ENCODE data around the gene VEZT.

The VEZT gene

GRCh38 chr12:95342008-95342407 lies 124.4 kb downstream of the VEZT start:
- TF ChIP-seq FOXP2 (optimal IDR thresholded peaks at IDR 0.05; ENCODE audit: borderline replicate concordance, extremely low read depth, extremely low read length, insufficient read depth) (no peak), SIN3A (IDR thresholded peaks at IDR 0.05; ENCODE audit: borderline replicate concordance, insufficient read depth, low read length) (no peak), TAF1 (IDR thresholded peaks at IDR 0.05; ENCODE audit: borderline replicate concordance, insufficient read depth, low read length) (no peak), POLR2AphosphoS5 (IDR thresholded peaks at IDR 0.05; ENCODE audit: low read depth, low read length) (no peak)
- TF ChIP-seq, protein P1, sequence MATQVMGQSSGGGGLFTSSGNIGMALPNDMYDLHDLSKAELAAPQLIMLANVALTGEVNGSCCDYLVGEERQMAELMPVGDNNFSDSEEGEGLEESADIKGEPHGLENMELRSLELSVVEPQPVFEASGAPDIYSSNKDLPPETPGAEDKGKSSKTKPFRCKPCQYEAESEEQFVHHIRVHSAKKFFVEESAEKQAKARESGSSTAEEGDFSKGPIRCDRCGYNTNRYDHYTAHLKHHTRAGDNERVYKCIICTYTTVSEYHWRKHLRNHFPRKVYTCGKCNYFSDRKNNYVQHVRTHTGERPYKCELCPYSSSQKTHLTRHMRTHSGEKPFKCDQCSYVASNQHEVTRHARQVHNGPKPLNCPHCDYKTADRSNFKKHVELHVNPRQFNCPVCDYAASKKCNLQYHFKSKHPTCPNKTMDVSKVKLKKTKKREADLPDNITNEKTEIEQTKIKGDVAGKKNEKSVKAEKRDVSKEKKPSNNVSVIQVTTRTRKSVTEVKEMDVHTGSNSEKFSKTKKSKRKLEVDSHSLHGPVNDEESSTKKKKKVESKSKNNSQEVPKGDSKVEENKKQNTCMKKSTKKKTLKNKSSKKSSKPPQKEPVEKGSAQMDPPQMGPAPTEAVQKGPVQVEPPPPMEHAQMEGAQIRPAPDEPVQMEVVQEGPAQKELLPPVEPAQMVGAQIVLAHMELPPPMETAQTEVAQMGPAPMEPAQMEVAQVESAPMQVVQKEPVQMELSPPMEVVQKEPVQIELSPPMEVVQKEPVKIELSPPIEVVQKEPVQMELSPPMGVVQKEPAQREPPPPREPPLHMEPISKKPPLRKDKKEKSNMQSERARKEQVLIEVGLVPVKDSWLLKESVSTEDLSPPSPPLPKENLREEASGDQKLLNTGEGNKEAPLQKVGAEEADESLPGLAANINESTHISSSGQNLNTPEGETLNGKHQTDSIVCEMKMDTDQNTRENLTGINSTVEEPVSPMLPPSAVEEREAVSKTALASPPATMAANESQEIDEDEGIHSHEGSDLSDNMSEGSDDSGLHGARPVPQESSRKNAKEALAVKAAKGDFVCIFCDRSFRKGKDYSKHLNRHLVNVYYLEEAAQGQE (IDR thresholded peaks at IDR 0.05; ENCODE audit: insufficient read depth in 1 of 2, low read depth in 2 of 2, low read length in 2 of 2) = no peak

- TF ChIP-seq SIN3A (IDR thresholded peaks at IDR 0.05; ENCODE audit: borderline replicate concordance, insufficient read depth, low read length) = no peak
- TF ChIP-seq, protein P1 (IDR thresholded peaks at IDR 0.05; ENCODE audit: insufficient read depth in 1 of 2, low read depth in 2 of 2, low read length in 2 of 2) = no peak
Measured at GRCh38 chr12:95343461-95344230, 126.0 kb downstream of the VEZT start.

- no peak for TF ChIP-seq POLR2AphosphoS5 (IDR thresholded peaks at IDR 0.05; ENCODE audit: low read depth, low read length)
- TF ChIP-seq SIN3A (IDR thresholded peaks at IDR 0.05; ENCODE audit: borderline replicate concordance, insufficient read depth, low read length) = no peak
- TF ChIP-seq, protein P1 (IDR thresholded peaks at IDR 0.05; ENCODE audit: insufficient read depth in 1 of 2, low read depth in 2 of 2, low read length in 2 of 2) = no peak
- TF ChIP-seq FOXP2 (optimal IDR thresholded peaks at IDR 0.05; ENCODE audit: borderline replicate concordance, extremely low read depth, extremely low read length, insufficient read depth) = no peak
- no peak for TF ChIP-seq TAF1 (IDR thresholded peaks at IDR 0.05; ENCODE audit: borderline replicate concordance, insufficient read depth, low read length)
Measured at GRCh38 chr12:95349291-95349690, 131.7 kb downstream of the VEZT start.

GRCh38 chr12:95351748-95352147 lies 134.1 kb downstream of the VEZT start:
- TF ChIP-seq, protein P1 (IDR thresholded peaks at IDR 0.05; ENCODE audit: insufficient read depth in 1 of 2, low read depth in 2 of 2, low read length in 2 of 2) = no peak

Data from PFSK-1 (cell line).